GM12892 (cell line): Measurements from ENCODE around the gene TEX50.

Experiments
- POLR2A ChIP-seq: IDR thresholded peaks from 2 replicates; pipeline ENCODE4 v1.6.1; 2011; ENCODE audit warnings: low read depth, low read length, control low read depth
- POLR2AphosphoS5 ChIP-seq: IDR thresholded peaks from 2 replicates; pipeline ENCODE4 v1.6.1; 2011; ENCODE audit warnings: low read depth, low read length, control low read depth
- TAF1 ChIP-seq: IDR thresholded peaks from 2 replicates; pipeline ENCODE4 v1.6.1; 2011; ENCODE audit warnings: low read depth, mild to moderate bottlenecking, control low read depth, low read length, borderline replicate concordance

GRCh38 chr1:173627269-173627668 lies 7.9 kb upstream of the TEX50 start:
- TF ChIP-seq POLR2AphosphoS5 (no peak), POLR2A (no peak), TAF1 (no peak)
